GM18909 (cell line): ENCODE measurements around the gene SFT2D3.

ENCODE experiments used
- ATAC-seq: cut with Tn5 transposase; IDR thresholded peaks from one replicate; pipeline ENCODE4 v1.9.1; 2021; ENCODE audit warnings: mild to moderate bottlenecking; ENCODE audit not compliant: unreplicated experiment, poor library complexity

Gene SFT2D3, protein sequence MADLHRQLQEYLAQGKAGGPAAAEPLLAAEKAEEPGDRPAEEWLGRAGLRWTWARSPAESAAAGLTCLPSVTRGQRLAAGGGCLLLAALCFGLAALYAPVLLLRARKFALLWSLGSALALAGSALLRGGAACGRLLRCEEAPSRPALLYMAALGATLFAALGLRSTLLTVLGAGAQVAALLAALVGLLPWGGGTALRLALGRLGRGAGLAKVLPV

DNA sequence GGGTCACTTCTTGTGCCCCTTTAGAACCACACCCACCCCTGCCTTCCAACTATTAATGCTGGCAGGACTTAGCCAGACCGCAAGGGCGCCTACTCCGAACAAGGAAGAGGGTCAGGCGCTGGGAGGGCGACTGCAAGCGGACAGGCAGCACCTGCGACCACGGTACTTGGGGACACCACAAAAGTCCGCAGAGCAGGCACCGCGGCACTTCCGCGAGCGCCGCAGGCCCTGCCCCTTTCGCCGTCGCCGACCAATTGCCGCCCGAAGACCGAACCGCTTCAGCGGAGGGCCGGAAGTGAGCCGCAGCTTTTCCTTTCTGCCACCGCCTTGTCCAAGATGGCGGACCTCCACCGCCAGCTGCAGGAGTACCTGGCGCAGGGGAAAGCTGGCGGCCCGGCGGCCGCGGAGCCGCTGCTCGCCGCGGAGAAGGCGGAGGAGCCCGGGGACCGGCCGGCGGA is at the start of gene SFT2D3:
SFT2D3 (plus strand) TSS at position 305 of the 458 bp plus-strand sequence; CDS start at position 337, 32 bp downstream.
- peak; percentile 77 for ATAC-seq

DNA sequence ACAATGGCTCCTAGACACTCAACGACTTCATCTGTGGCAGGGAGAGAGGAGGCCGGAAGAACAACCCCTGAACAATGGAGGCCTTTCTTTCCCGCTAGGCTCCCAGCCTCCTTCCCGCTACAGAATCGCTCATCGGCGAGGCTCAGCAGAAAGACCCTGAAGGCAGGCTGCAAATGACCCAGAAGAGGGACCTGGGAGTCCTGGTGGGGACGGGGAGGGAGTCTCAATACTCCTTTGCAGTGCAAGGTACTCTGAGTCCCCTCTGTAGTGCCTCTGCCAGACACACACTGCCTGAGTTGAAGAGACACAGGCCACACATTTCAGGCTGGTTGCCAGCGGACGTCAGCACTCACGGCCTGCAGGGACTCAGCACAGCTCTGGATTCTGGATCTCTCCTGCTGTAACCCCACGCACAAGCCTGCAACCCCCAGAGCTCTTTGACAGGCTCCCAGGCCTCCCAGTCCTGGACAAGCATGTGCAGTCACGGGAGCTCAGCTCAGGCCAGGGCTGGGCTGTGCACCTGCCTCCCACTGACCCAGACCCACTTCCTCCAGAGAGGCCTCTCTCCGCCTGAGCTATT is 49.2 kb upstream of the SFT2D3 start:
- ATAC-seq, result no peak

DNA sequence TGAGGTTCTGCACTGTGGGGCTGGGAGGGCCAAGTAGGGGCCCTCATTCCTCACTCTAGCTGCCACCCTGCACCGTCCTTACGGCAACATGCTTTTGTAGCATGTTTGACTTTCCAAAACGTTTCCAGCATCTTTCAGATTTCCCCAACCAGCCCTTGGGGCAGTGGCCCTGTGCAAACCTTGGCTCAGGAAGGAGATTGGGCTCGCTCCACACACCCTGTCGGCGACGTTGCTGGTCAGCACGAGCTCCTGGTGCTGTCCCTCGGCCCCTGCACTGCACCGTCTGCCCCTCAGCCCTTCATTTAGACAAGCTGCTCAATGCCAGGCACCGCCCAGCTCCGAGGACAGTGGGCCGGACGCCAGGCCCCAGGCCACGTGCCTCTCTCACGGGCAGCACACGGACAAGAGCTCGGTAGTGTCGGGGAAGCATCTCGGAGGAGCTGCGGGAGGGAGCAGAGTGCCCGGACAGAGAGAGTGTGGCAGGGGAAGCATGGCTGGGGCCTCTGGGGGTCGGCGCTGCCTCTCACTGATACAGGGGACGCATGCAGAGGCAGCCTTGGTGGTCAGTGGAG is 48.4 kb upstream of the SFT2D3 start:
- ATAC-seq, result no peak

DNA sequence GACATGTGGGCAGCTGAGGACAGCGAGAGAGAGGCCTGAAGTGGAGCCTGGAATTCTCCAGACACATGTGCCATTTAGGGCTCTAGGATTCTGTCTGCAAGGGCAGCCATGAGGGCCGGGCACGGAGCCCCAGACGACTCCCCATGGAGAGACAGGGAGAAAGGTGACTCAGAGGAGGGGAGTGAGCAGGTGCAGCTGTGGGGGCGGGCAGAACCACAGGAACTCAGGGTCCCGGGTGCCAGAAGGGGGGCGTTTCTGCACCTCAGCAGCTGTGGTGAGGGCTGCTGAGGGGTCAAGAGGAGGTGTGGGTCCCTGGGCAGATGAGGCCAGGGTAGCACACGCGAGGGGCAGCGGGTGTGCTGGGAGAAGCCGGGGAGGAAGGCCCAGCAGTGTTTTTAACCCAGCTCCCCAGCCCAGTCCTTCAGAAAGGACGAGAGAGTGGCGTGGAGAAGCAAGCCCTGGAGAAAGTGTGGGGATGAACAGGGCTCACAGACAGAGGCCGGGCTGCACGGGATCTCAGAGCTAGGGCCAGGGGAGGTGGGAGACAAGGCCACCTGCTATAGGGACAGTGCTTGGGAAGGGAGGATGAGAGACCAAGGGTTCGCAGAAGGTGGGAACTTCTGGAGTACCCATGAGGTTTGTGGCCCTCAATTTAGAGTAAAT is 47.7 kb upstream of the SFT2D3 start:
- no peak for ATAC-seq

DNA sequence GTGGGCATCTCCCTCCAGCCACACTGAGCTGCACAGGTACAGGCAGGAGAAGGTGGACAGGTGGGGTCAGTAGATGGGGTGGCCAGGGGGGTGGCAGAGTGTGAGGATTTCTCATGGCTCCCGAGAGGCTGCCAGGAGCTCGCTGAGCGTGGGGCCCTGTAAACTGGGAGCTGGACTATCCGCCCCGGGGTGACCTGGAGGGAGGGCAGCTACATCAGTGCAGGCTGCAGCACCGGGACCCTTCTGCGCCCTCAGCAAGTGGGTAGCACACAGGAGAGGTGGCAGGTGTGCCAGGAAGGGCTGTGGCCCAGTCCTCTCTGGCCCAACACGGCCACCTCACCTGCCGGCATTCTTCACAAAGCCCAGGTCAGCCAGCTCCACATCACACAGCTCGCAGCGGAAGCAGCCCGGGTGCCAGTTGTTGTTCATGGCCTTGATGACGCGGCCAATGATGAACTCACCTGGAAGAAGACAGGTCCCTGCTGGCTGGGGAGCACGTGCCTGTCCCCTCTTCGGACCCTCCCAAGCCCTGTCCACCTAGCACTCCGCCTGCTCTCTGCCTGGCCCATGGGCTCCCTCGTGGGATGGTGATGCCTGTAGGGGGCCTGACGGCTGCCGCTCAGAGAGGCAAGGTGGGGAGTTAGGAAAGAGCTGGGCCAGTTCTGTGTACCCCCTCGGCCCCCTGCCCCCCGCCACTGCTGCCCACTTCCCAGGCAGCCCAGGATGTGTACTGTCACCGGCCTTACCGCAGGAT is 47.0 kb upstream of the SFT2D3 start:
- ATAC-seq, result no peak

DNA sequence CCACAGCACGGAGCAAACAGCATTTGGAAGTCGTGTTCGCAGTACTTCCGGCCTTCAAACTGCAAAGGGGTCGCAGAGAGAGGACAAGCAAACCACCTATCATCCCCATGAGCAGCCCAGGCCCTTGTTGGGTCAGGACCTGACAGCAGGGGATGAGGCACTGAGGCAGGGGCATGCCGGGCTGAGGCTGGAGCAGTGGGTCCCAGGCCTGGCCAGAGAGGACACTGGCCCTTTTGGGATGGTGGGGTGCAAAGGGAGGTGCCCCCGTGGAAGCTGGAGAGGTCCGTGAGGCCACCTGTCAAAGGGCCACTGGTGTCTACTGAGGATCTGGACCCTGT is 46.5 kb upstream of the SFT2D3 start:
- ATAC-seq, result no peak

DNA sequence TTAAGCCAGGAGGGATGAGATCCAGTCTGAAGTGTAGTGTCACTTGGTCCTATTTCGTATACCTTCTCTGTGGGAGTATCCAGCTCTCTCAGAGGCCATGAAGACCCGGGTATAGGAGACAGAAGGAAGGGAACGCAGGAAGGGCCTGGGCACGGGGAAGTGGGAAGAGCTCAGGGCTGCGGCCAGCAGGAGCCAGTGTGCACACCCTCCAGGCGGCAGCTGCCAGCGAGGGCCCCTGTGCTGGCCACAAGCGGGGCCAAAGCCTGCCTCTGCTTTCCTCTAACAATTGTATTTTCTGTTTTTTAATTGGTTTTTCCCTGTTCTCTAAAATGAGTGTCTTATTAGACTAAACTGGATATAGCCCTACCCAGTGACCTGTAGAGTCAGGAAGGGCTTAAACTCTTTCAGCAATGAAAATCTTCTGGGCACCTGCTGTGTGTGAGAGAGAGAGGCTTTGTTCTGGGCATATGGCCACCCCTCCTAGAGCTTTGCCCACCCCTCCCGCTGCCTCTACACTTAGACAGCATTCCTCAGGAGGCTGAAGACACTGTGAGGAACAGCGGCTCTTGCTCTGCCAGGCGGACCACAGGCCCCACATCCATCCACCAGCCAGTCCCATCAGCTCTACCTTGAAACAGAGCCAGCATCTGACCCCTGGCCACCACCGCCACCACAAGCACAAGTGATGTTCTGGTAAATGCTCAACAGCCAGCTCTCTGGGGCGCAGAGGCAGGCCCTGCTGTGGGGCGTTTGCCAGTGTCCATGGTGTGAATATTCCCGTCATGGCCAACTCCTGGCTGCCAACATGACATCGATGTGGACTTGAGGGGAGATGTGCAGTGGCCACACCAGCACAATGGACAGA is 45.9 kb upstream of the SFT2D3 start:
- no peak for ATAC-seq

DNA sequence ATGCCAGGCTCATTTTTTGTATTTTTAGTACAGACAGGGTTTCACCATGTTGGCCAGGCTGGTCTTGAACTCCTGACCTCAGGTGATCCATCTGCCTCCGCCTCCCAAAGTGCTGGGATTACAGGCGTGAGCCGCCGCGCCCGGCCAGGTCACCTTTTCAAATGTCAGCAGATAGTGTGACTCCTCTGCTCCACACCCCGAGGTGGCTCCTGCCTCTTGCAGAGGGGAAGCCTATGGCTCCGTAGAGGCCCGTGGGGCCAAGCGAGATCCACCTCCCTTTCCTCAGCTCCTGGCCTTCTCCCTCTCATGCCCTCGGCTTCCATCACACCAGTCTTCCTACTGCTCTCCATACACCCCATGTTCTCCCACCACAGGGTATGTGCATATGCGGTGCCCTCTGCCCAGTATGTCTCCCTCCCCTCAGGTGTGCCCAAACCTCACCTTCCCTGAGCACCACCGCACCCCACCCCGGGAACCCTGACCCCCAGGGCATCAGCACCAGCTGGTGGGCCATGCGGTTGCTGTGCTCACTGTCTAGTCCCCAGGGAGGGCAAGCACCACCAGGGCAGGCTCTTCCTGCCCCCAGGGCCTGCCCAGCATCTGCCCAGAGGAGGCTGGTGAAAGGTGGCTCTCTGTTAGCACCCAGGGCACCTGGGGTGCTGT is 44.6 kb upstream of the SFT2D3 start:
- ATAC-seq, result no peak

DNA sequence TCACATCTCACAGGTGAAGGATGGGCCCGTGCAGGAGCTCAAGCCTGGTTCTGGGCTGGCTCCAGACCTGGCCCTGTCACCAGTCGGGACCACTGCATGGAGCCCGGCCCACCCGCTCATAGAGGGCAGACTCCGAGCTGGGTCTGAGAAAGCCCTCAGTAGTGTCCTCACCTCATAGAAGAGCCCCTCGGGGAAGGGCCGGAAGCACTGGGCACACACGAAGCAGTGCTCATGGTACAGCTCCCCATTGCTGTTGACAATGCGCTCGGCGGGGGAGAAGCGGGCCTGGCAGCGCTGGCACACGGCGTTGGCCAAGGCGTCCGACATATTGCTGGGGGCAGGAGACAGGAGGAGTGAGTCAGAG is 44.1 kb upstream of the SFT2D3 start:
- no peak for ATAC-seq

DNA sequence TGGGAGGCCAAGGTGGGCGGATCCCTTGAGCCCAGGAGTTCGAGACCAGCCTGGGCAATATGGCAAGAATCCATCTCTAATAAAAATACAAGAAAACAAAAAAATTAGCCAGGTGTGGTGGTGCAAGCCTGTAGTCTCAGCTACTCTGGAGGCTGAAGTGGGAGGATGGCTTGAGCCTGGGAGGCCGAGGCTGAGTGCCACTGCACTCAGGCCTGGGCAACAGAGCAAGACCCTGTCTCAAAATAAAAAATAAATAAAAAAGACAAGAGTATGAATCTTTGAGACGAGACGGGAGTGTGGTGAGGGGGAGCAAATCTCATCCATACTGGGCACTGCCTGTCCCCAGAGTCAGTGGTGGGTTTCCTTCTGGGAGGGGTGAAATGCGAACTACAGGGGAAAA is 43.2 kb upstream of the SFT2D3 start:
- no peak for ATAC-seq

DNA sequence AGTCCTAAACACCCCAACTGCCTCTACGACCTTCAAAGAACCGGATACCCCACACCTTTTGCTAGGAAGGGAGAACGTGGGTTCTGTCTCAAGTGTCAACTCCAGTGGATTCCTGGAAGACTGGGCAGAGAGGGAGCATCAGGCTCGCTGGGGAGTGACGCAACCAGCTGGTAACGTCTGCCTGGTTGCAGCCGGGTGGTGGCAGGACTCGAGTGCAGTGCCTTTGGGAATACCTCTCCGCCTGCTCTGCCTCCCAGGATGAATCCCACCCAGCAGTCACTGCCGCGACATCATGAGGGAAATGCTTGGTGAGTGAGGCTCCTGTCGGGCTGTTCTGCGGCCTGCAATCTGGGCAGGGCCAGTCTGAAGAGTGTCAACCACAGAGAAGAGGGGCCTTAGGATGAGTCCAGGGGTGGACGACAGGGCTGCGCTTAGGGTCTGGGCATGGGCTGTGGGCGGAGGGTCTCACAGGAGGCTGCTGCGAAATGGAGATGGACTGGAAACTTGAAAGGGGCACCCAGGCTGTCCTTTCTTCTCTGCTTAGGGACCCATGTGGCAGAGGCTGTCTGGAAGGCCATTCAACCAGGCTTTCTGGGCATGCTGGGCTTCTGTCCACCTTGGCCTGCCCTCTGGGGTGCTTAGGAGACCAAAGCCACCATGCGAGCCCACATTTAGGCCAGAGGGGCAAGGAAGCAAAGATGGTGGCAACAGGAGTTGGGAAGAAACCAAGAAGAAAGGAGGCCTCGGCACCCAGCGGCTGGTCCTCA is 42.5 kb upstream of the SFT2D3 start:
- no peak for ATAC-seq

DNA sequence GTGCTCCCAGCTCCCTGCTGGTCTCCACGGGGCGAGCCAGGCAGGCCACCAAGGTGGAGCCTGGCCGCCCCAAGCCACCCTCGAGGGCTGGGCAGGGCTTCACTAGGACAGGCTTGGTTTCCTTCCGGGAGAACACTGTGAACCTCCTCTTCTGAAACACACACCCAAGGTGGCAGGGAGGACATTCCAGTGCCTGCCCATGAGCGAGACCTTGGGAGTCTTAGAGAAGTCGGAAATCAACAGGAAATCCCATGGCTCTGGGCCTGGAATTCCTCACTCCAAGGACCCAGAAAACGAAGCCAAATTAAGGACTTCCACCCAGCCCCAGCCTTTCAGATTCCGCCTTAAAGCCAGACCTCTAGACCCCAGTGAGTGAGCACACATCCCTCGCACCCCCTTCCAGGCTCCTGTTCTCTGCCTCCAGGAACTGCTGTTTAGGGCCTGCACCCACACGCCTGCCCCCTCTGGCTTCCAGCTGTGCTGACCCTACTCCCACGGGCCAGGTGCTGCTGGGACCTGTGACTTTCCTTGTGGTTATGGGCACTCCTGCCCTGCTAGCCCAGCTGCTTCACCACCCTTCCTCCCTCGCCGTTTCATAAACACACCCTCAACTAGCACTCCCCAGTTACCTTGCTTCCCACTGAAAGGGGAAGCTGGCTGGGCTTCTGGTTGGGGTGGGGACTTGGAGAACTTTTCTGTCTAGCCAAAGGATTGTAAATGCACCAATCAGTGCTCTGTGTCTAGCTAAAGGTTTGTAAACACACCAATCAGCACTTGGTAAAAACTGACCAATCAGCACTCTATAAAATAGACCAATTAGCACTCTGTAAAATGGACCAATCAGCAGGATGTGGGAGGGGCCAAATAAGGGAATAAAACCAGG is 41.6 kb upstream of the SFT2D3 start:
- ATAC-seq, result no peak

DNA sequence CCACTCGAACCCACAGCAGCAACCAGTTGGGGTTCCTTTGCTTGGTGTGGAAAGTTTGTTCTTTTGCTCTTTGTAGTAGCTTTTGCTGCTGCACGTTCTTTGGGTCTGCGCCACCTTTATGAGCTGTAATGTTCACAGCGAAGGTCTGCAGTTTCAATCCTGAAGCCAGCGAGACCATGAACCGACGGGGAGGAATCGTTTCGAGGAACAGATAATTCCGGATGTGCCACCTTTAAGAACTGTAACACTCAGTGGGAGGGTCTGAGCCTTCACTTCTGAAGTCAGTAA is 41.1 kb upstream of the SFT2D3 start:
- ATAC-seq, result no peak

DNA sequence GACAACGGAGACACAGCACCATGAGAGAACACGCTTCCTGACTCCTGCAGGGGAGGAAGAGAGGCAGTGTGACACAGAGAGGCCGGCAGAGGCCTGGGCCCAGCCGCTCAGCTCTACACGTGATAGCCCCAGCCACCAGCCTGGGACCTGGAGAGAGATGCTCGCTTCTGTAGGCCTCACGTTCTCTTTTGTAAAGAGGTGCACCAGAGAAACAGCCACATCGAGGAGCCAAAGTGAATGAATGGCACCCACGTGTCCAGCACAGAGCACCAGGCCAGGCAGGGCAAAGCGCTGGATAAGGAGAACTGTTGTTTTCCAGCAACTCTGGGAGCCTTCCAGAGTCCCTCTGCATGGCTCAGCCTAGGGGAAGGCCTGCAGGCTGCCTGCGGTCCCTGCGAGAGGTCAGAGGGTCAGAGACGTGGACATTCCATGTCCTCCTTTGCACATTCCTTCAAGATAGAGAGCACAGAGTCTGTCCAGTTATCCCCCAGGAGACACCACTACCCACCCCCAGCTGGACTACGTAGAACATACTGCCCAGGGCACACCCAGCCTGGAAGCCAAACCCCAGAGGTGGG is 40.1 kb upstream of the SFT2D3 start:
- ATAC-seq, result no peak

DNA sequence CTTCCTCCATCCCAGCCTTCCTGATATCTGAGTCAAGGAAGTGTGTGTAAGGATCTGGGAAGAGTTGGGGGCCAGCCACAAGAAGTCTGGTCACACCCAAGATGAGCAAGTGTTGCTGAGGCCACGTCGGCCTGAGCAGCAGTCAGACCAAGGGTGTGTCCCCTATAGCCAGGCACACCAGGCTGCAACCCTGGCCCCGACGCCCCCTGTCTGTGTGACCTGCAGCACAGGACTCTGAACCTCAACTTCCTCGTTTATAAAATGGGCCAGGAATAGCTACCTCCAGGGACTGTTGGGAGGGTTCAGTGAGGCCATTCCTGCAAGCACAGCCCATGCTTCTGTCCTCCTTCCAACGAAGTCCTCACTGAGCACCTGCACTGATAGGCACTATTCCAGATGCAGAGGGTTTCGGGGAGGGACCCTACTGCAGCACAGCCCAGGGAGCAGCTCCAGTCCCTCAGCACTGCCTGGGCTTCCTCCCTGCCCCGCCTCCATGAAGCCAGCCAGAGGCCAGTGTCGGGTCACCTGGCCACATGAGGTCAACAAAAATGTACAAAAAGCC is 39.3 kb upstream of the SFT2D3 start:
- ATAC-seq, result no peak

DNA sequence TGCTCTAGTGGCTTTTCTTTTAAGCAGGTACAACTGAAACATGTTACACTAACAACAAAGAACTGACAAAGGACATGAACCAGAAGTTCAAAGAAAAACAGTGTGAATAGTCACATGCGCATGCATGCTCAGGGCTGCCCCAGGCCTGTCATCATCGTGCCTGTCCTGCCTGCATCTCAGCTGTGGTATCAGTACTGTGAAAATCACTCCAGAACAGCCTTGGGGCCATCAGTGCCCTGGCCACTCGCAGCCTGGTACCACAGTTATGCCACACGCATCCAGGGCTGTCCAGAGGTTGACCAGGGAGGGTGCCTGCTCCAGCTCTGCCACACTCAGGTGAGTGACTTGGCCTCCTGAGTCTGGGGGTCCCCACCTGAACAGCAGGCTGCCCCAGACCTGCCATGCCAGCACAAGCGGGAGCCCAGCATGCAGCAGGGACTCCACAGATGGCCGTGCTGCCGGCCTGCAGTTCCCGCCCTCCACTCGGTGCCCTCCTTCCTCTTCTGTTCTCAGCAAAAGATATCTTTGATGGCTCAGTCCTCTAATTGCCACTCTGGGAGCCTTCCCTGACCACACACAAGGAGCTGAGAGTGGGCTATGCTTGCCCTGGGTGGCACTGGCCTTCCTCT is 38.2 kb upstream of the SFT2D3 start:
- ATAC-seq, result no peak

DNA sequence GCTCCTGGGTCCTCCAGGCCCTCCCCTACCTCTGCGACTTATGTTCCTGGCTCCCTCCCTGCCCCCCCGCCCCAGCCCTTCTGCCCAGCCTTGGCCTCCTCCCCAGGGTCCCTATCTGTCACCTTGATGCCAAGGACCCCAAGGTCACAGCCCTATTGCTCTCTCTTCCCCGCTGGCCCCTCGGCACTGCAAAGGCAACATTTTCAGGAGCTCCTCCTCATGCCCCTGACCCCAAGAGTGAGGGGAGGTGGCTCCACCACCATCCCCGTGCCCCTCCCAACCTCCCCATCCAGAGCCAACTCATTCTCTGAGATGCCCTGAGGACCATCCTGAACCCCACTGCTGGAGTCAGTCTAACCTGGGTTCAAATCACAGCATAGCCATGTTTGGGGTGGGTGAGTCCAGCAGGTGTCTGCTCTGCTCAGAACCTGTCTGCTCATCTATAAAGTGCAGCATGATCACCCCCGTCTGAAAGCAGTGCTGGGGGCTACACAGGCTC is 37.7 kb upstream of the SFT2D3 start:
- no peak for ATAC-seq
